DOHH2 (cell line): ENCODE results near the gene LIPC.

Source experiments
- EZH2phosphoT487 ChIP-seq: fragments of 200-600 bp; sonication (generic); IDR thresholded peaks from 2 replicates; pipeline ENCODE4 v1.6.1; 2017; ENCODE audit warnings: borderline replicate concordance, mild to moderate bottlenecking, antibody characterized with exemption, low read length, moderate library complexity, mixed read lengths
- TF ChIP-seq, protein P1 (sequence below): fragments of 200-600 bp; sonication (generic); IDR thresholded peaks from one replicate; pipeline ENCODE4 v1.5.1; 2014; ENCODE audit warnings: antibody characterized with exemption, mild to moderate bottlenecking, low read depth, low read length; ENCODE audit not compliant: poor library complexity, severe bottlenecking

DNA sequence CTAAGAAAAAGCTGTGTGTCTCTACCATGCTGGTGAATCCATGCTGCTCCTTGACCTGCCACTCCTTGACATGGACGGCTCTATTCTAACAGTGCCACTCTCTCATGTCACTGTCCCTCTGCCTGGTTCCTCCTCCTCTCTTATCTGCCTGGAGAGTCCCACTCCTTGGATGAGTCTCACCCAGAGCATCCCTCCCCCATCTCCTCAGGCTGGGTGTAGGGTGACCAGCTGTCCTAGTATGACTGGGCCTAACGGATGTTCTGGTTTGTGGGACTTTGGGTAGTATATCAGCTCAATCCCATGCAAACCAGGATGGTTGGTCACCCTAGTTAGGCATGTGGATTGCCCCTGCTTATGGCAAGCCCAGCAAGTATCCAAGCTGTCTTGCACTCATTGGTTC is 54.3 kb downstream of the LIPC start:
- TF ChIP-seq, protein P1, sequence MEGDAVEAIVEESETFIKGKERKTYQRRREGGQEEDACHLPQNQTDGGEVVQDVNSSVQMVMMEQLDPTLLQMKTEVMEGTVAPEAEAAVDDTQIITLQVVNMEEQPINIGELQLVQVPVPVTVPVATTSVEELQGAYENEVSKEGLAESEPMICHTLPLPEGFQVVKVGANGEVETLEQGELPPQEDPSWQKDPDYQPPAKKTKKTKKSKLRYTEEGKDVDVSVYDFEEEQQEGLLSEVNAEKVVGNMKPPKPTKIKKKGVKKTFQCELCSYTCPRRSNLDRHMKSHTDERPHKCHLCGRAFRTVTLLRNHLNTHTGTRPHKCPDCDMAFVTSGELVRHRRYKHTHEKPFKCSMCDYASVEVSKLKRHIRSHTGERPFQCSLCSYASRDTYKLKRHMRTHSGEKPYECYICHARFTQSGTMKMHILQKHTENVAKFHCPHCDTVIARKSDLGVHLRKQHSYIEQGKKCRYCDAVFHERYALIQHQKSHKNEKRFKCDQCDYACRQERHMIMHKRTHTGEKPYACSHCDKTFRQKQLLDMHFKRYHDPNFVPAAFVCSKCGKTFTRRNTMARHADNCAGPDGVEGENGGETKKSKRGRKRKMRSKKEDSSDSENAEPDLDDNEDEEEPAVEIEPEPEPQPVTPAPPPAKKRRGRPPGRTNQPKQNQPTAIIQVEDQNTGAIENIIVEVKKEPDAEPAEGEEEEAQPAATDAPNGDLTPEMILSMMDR, result no peak
- no peak for TF ChIP-seq EZH2phosphoT487
